Measurements from ENCODE around the gene TNFRSF8. TPM values are rescaled to one million over a fixed set of nuclear protein-coding genes. Genes with fewer than 3 reads are reported as not detected.

TNFRSF8 gene
- total RNA-seq, 1 experiment from 2014 or later: 0.13 TPM

- ATAC-seq (no peak), DNase-seq (ENCODE audit: low read depth, low spot score) (no peak)
- intact Hi-C loops (cut with micrococcal nuclease; ENCODE audit: unreplicated experiment) (no loop called here), in situ Hi-C loops (cut with HindIII; ENCODE audit: low pct_unique_long_range_greater_than_20kb, low sequenced_read_pairs) (no loop called here)
- no peak overlapping the region for H3K4me3 ChIP-seq (ENCODE audit: low read depth in 2 of 2, low read length in 2 of 2)
- H3K27me3 ChIP-seq (ENCODE audit: control insufficient read depth, insufficient read depth, low read length): no peaks in the 10 kb centered on the region
- H3K27ac ChIP-seq (ENCODE audit: low read length): no peak overlapping the region; the same call in 1 of the 2 replicates
- CTCF ChIA-PET: no interaction called here
- no peaks in the 10 kb centered on the region for H3K9me3 ChIP-seq (ENCODE audit: control insufficient read depth, insufficient read depth, low read depth, low read length)
- POLR2A ChIA-PET: no interaction called here
- BruUV-seq (replicated peaks): no TSS peak
- H3K4me1 ChIP-seq (ENCODE audit: control insufficient read depth, insufficient read depth, low read length): peaks cover 8% of the 10 kb centered on the region
- TF ChIP-seq POLR2AphosphoS5 (IDR thresholded peaks at IDR 0.05; ENCODE audit: low read depth, low read length): no peak
- no peak for TF ChIP-seq CTCF (IDR thresholded peaks at IDR 0.05)
- TF ChIP-seq SIN3A (IDR thresholded peaks at IDR 0.05; ENCODE audit: borderline replicate concordance, insufficient read depth, low read depth, low read length): no peak
- no peak for TF ChIP-seq TCF7L2 (IDR thresholded peaks at IDR 0.05; ENCODE audit: low read depth, low read length)
- TF ChIP-seq REST (IDR thresholded peaks at IDR 0.05; ENCODE audit: insufficient read depth in 1 of 2, low read depth in 2 of 2, low read length in 1 of 2): no peak
- no peaks in the 10 kb centered on the region for H3K36me3 ChIP-seq (ENCODE audit: control insufficient read depth, insufficient read depth, low read length)
Observed at GRCh38 chr1:12136916-12137610, 74.0 kb downstream of the TNFRSF8 start.

GRCh38 chr1:12138196-12139168 lies 75.4 kb downstream of the TNFRSF8 start:
- no peaks in the 10 kb centered on the region for H3K27me3 ChIP-seq (ENCODE audit: control insufficient read depth, insufficient read depth, low read length)
- TF ChIP-seq POLR2AphosphoS5 (IDR thresholded peaks at IDR 0.05; ENCODE audit: low read depth, low read length) (no peak), REST (IDR thresholded peaks at IDR 0.05; ENCODE audit: insufficient read depth in 1 of 2, low read depth in 2 of 2, low read length in 1 of 2) (no peak), SIN3A (IDR thresholded peaks at IDR 0.05; ENCODE audit: borderline replicate concordance, insufficient read depth, low read depth, low read length) (no peak), CTCF (IDR thresholded peaks at IDR 0.05) (no peak), TCF7L2 (IDR thresholded peaks at IDR 0.05; ENCODE audit: low read depth, low read length) (no peak)
- intact Hi-C loops (cut with micrococcal nuclease; ENCODE audit: unreplicated experiment) (no loop called here), in situ Hi-C loops (cut with HindIII; ENCODE audit: low pct_unique_long_range_greater_than_20kb, low sequenced_read_pairs) (no loop called here)
- no peaks in the 10 kb centered on the region for H3K36me3 ChIP-seq (ENCODE audit: control insufficient read depth, insufficient read depth, low read length)
- no peak overlapping the region for H3K4me3 ChIP-seq (ENCODE audit: low read depth in 2 of 2, low read length in 2 of 2)
- POLR2A ChIA-PET: interaction anchor here (0.5 kb wide), 1 partner anchor 1733 kb away, joined by 3 read pairs; no protein-coding TSS in a partner anchor
- ATAC-seq: no peak
- CTCF ChIA-PET: no interaction called here
- no TSS peak for BruUV-seq (replicated peaks)
- no peaks in the 10 kb centered on the region for H3K9me3 ChIP-seq (ENCODE audit: control insufficient read depth, insufficient read depth, low read depth, low read length)
- H3K4me1 ChIP-seq (ENCODE audit: control insufficient read depth, insufficient read depth, low read length): peaks cover 7% of the 10 kb centered on the region
- peak overlapping the region; percentile 51; the same call in 1 of the 2 replicates for H3K27ac ChIP-seq (ENCODE audit: low read length)
- no peak for DNase-seq (ENCODE audit: low read depth, low spot score)

Measured in Panc1 (cell line).